VCaP (cell line): ENCODE measurements around the gene PPARG.
"Not testable (repeated sequence)": the region's sequence is repeated elsewhere in the genome, so short reads cannot be mapped to it uniquely, and the experiment has no call there.

ENCODE experiments used
- H3K27ac ChIP-seq: fragments of 450-650 bp; 2 replicates; pipeline ENCODE4 v1.5.1; 2017
- CTCF ChIP-seq: fragments of 450-650 bp; conservative IDR thresholded peaks from 2 replicates; pipeline ENCODE4 v1.5.1; 2017; ENCODE audit warnings: mild to moderate bottlenecking, moderate library complexity

PPARG gene

GRCh38 chr3:12442654-12443501 is 154.0 kb downstream of the PPARG start:
- H3K27ac ChIP-seq: no peak overlapping the region
- TF ChIP-seq CTCF: no peak

- TF ChIP-seq CTCF: no peak
- H3K27ac ChIP-seq: no peak overlapping the region
Measured at GRCh38 chr3:12443781-12444522, 155.1 kb downstream of the PPARG start.

- no peak overlapping the region for H3K27ac ChIP-seq
- no peak for TF ChIP-seq CTCF
Measured at GRCh38 chr3:12444582-12445471, 156.0 kb downstream of the PPARG start.

GRCh38 chr3:12445523-12446240 is 156.8 kb downstream of the PPARG start:
- TF ChIP-seq CTCF: no peak
- no peak overlapping the region for H3K27ac ChIP-seq

GRCh38 chr3:12446298-12446697 is 157.4 kb downstream of the PPARG start:
- no peak for TF ChIP-seq CTCF
- no peak overlapping the region for H3K27ac ChIP-seq

- H3K27ac ChIP-seq: no peak overlapping the region
- no peak for TF ChIP-seq CTCF
Measured at GRCh38 chr3:12447075-12447474, 158.2 kb downstream of the PPARG start.

GRCh38 chr3:12448404-12449202 is 159.7 kb downstream of the PPARG start:
- H3K27ac ChIP-seq: not testable (repeated sequence)
